Gastroesophageal sphincter (tissue), 3 donors: ENCODE measurements around the gene PADI4.

Source experiments
- POLR2A ChIP-seq, 2 donors: fragments of 450-650 bp; IDR thresholded peaks; one replicate each; pipeline ENCODE4 v1.6.1; 2017; ENCODE audit warnings: antibody characterized with exemption in 2 of 2, mild to moderate bottlenecking in 2 of 2, moderate library complexity in 1 of 2
- POLR2AphosphoS5 ChIP-seq: sonication (generic); formaldehyde crosslinking; IDR thresholded peaks from one replicate; pipeline ENCODE4 v1.6.1; 2017; ENCODE audit warnings: antibody characterized with exemption
- TF ChIP-seq, protein P1 (sequence below), 4 experiments: fragments of 200-600 bp in 2 of 4; fragments of 450-650 bp in 2 of 4; sonication (generic) in 1 of 4; IDR thresholded peaks; one replicate each; pipeline ENCODE4 v1.5.1; 2017 to 2019; ENCODE audit warnings: antibody characterized with exemption in 4 of 4, mild to moderate bottlenecking in 2 of 4, moderate library complexity in 2 of 4

DNA sequence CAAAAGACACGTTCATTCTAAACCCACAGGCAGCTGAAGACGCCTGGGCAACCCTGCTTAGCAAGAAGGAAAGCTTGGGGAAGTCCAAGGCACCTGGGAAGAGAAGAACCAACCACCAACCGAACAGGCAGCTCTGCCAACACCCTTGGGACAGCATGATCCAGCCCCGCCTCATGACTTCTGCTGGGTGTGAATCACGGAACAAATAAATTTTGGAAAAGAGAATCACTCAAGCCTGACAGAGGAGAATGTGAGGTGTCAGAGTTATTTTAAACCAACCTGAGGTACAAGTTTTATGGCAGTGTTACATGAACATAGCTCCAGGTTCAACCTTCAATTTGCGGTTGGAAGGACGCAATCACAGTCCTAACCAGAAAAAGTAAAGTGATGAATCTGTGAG, 10.0 kb upstream of the PADI4 start:
- no peak for TF ChIP-seq POLR2A (IDR thresholded peaks at IDR 0.05)
- TF ChIP-seq, protein P1, sequence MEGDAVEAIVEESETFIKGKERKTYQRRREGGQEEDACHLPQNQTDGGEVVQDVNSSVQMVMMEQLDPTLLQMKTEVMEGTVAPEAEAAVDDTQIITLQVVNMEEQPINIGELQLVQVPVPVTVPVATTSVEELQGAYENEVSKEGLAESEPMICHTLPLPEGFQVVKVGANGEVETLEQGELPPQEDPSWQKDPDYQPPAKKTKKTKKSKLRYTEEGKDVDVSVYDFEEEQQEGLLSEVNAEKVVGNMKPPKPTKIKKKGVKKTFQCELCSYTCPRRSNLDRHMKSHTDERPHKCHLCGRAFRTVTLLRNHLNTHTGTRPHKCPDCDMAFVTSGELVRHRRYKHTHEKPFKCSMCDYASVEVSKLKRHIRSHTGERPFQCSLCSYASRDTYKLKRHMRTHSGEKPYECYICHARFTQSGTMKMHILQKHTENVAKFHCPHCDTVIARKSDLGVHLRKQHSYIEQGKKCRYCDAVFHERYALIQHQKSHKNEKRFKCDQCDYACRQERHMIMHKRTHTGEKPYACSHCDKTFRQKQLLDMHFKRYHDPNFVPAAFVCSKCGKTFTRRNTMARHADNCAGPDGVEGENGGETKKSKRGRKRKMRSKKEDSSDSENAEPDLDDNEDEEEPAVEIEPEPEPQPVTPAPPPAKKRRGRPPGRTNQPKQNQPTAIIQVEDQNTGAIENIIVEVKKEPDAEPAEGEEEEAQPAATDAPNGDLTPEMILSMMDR (IDR thresholded peaks at IDR 0.05) = no peak
- TF ChIP-seq POLR2AphosphoS5 = no peak
